ENCODE data around the gene RTL9. TPM values are rescaled to one million over a fixed set of nuclear protein-coding genes. Genes with fewer than 3 reads are reported as not detected.

The RTL9 gene
- total and polyA plus RNA-seq, 9 donors = 0.38 to 5.9 (median 1.5) TPM

- Histone ChIP-seq H3K4me3 (no peak overlapping the region), H3K27ac (no peak overlapping the region), H3K9me3 (no peaks in the 10 kb centered on the region), H3K4me1 (ENCODE audit: insufficient read depth) (no peaks in the 10 kb centered on the region), H3K36me3 (no peaks in the 10 kb centered on the region), H3K27me3 (no peaks in the 10 kb centered on the region)
- TF ChIP-seq EP300 (IDR thresholded peaks at IDR 0.05) (no peak), CTCF (IDR thresholded peaks at IDR 0.05) (no peak), POLR2A (IDR thresholded peaks at IDR 0.05) (no peak)
- intact Hi-C loops (cut with DNase I) = no loop called here
- DNase-seq = no peak
- WGBS, 3 donors = 63 to 75% (median 67%) methylated on average over 4 of the region's 4 CpGs
These were observed 19.7 kb upstream of the RTL9 start for GRCh38 chrX:110338935-110339334.

DNA sequence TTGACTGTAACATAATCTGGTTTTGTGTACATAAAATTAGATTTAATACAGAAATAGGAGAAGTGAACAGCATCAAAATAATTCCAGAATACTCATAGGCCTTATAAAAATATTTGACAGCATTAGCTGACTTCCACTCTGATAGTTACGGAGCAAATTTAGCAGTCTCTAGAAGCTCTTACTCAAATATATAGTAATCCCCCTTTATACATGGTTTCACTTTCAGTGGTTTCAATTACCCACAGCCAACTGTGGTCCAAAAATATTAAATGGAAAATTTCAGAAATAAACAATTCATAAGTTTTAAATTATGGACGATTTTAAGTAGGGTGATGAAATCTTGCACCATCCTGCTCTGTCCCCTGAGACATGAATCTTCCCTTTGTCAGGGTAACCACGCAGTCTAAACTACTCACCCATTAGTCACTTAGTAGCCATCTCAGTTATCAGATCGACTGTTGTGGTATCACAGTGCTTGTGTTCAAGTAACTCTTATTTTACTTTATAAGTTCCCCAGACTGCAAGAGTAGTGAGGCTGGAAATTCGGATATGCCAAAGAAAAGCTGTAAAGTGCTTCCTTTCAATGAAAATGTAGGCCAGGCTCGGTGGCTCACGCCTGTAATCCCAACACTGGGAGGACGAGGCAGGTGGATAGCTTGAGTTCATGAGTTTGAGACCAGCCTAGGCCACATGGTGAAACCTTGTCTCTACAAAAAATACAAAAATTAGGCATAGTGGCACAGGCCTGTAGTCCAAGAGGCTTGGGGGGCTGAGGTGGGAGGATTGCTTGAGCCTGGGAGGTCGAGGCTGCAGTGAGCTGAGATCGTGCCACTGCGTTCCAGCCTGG lies 17.2 kb upstream of the RTL9 start:
- no peaks in the 10 kb centered on the region for H3K9me3 ChIP-seq
- H3K4me3 ChIP-seq = no peak overlapping the region
- H3K36me3 ChIP-seq = no peaks in the 10 kb centered on the region
- TF ChIP-seq EP300 (IDR thresholded peaks at IDR 0.05) = no peak
- no peak for DNase-seq
- intact Hi-C loops (cut with DNase I) = no loop called here
- no peaks in the 10 kb centered on the region for H3K4me1 ChIP-seq (ENCODE audit: insufficient read depth)
- H3K27ac ChIP-seq = no peak overlapping the region
- H3K27me3 ChIP-seq = no peaks in the 10 kb centered on the region
- 65 to 70% (median 67%) methylated on average over 11 of the region's 11 CpGs for WGBS, 3 donors

DNA sequence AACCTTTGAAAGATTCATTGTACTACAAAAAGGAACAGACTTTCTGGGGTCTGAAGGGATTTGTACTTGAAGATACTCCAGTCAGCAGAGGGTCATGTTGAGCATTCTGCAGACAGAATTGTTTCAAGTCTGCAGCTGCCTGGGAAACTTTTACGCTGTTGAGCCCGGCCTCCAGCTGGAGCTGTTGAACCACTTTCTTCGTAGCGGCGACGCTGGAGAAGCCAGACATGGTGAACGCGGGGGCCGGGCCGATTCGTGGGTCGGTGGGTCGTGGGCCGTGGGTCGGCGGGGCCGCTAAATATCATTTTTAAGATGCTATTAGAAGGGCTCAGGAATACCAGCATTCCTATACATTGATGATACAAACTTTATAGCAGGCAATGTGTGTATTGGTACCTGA lies 12.0 kb upstream of the RTL9 start:
- Histone ChIP-seq H3K4me3 (no peak overlapping the region), H3K4me1 (ENCODE audit: insufficient read depth) (no peaks in the 10 kb centered on the region), H3K27me3 (no peaks in the 10 kb centered on the region), H3K9me3 (no peaks in the 10 kb centered on the region), H3K27ac (no peak overlapping the region), H3K36me3 (no peaks in the 10 kb centered on the region)
- TF ChIP-seq EP300 (IDR thresholded peaks at IDR 0.05) (no peak), POLR2A (IDR thresholded peaks at IDR 0.05) (no peak), CTCF (IDR thresholded peaks at IDR 0.05) (no peak)
- WGBS, 3 donors = 36 to 50% (median 43%) methylated on average over 17 of the region's 17 CpGs
- intact Hi-C loops (cut with DNase I) = loop anchor here in 1 of 4 donors (2.0 kb wide), 1 partner anchor 60 kb away; no protein-coding TSS in a partner anchor
- DNase-seq = peak; percentile 13 to 61 (median 30)

DNA sequence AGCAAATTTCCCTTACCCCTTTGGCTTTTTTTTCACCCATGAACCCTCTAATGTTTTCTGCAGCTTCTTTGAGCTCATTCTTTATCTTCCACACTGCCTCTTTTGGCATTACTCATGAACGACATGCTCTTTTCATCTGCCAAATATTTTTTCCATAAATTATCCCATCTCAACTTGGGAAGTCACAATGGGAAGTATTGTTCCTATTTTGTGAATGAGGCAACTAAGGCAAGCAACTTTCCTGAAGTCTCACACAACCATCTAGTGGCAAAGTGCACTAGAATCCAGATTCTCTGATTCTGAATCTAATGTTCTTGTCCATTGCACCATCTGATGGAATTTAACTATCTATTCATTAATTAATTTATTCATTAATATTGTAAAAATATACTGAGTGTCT lies 625 bp downstream of the RTL9 start:
- 7 to 16% (median 9%) methylated on average over 1 of the region's 1 CpG for WGBS, 3 donors
- Histone ChIP-seq H3K27me3 (no peaks in the 10 kb centered on the region), H3K4me1 (ENCODE audit: insufficient read depth) (no peaks in the 10 kb centered on the region)

More for the DNA sequence above, 625 bp downstream of the RTL9 start:
- no peaks in the 10 kb centered on the region for H3K9me3 ChIP-seq
- H3K36me3 ChIP-seq = no peaks in the 10 kb centered on the region
- no peak overlapping the region for H3K4me3 ChIP-seq
- intact Hi-C loops (cut with DNase I) = no loop called here
- TF ChIP-seq CTCF (IDR thresholded peaks at IDR 0.05) = no peak
- TF ChIP-seq POLR2A (IDR thresholded peaks at IDR 0.05) = no peak
- TF ChIP-seq EP300 (IDR thresholded peaks at IDR 0.05) = no peak
- no peak overlapping the region for H3K27ac ChIP-seq
- no peak for DNase-seq
